ENCODE data around the gene ZMYND8.

DNA sequence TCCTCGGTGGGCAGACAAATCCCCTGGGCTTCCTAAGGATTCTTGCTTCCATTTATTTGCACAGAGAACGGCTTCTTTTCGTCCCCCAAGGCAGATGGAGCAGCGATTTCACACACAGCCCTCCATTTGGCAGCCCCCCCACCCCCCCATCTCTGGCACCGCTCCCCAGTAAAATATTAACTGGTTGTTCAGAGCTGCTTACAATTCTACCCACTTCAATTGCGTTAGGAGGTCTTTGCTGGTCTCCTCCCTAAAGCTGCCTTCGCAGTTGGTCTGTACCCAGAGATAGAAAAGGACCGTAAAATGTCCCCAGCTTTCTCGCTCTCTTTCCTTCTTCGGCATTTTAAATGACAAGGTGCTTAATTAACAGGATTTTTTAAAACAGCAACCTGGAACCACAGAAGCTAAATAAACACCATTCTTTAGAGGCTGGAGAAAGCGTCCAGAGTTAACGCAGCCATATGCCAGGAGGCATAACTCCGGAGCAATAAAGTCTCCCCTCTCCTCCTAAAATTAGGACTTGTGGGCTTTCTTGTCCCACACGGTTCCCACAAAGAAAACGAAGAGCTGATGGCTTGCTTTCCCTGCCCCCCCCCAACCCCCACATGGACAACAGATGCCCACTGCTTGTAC lies 1.7 kb upstream of the ZMYND8 start:
- TF ChIP-seq, protein P1, sequence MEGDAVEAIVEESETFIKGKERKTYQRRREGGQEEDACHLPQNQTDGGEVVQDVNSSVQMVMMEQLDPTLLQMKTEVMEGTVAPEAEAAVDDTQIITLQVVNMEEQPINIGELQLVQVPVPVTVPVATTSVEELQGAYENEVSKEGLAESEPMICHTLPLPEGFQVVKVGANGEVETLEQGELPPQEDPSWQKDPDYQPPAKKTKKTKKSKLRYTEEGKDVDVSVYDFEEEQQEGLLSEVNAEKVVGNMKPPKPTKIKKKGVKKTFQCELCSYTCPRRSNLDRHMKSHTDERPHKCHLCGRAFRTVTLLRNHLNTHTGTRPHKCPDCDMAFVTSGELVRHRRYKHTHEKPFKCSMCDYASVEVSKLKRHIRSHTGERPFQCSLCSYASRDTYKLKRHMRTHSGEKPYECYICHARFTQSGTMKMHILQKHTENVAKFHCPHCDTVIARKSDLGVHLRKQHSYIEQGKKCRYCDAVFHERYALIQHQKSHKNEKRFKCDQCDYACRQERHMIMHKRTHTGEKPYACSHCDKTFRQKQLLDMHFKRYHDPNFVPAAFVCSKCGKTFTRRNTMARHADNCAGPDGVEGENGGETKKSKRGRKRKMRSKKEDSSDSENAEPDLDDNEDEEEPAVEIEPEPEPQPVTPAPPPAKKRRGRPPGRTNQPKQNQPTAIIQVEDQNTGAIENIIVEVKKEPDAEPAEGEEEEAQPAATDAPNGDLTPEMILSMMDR (IDR thresholded peaks at IDR 0.05) = no peak
- TF ChIP-seq POLR2A (IDR thresholded peaks at IDR 0.05) = no peak
- no peak for TF ChIP-seq EP300 (IDR thresholded peaks at IDR 0.05)
- TF ChIP-seq POLR2AphosphoS5 (IDR thresholded peaks at IDR 0.05) = no peak
